SHP77 treated with DMSO at 0.1 percent for 48 hours (cell line): Measurements from ENCODE around the gene DNMT3B.
"Not testable (repeated sequence)": the region's sequence is repeated elsewhere in the genome, so short reads cannot be mapped to it uniquely, and the experiment has no call there.

Experiments
- DNase-seq: peaks from one replicate; lab custom pipeline; 2025; lab: John Stamatoyannopoulos, UW

The DNMT3B gene

GRCh38 chr20:32761831-32762753 lies at the start of gene DNMT3B:
Gene DNMT3B (plus strand): TSS chr20:32762385. CDS start chr20:32780324, 17,939 bp downstream.
- DNase-seq: peak; percentile 33

GRCh38 chr20:32718749-32719348 lies 43.3 kb upstream of the DNMT3B start:
- no peak for DNase-seq

- no peak for DNase-seq
These were observed 34.5 kb upstream of the DNMT3B start for GRCh38 chr20:32727683-32728082.

GRCh38 chr20:32728435-32728834 lies 33.8 kb upstream of the DNMT3B start:
- DNase-seq: not testable (repeated sequence)

DNA sequence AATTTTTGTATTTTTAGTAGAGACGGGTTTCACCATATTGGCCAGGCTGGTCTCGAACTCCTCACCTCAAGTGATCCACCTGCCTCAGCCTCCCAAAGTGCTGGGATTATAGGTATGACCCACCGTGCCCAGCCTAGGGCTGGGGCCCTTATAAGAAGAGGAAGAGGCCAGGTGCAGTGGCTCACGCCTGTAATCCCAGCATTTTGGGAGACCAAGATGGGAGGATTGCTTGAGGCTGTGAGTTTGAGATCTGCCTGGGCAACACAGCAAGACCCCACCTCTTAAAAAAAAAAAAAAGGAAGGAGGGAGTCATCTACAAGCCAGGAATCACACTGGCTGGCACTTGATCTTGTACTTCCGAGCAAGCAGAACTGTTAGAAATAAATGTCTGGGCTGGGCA lies 32.9 kb upstream of the DNMT3B start:
- not testable (repeated sequence) for DNase-seq

DNA sequence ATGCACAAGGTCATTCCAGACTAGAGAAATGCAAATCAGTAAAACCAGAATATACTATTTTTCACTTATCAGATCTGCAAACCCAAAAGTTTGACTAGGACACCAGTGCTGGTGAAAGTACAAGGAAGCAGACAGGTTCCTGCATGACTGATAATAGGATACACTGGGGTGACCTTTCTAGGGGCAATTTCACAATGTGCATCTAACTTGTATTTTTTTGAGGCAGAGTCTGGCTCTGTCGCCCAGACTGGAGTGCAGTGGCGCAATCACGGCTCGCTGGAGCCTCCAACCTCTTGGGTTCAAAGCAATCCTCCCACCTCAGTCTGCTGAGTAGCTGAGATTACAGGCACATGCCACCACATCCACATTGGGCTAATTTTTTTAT lies 30.3 kb upstream of the DNMT3B start:
- no peak for DNase-seq

DNA sequence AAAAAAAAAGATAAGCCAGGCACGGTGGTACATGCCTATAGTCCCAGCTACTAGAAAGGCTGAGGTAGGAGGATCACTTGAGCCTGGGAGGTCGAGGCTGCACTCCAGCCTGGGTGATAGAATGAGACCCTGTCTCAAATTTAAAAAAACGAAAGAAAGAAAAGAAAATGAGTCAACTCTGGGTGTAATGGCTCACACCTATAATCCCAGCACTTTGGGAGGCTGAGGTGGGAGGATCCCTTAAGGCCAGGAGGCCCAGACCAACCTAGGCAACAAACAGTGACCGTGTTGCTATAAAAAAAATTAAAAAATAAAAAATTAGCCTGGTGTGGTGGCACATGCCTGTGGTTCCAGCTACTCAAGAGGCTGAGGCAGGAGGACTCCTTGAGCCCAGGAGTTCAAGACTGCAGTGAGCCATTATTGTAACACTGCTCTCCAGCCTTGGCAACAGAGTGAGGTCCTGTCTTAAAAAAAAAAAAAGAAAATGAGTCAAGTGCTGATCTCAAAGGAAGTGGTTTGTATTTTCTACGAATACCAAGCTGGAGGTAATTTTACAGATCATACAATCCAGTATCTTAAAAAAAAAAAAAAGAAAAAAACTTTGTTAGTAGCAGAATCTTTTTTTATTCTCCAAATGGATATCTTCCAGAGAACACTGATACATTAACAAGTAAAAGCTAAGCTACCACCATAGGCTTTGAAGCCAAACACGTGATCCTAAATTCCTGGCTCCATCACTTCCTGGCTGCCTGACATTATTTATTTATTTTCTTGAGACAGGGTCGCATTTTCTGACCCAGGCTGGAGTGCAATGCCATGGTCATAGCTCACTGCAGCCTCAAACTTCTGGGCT lies 24.6 kb upstream of the DNMT3B start:
- no peak for DNase-seq

- no peak for DNase-seq
These were observed 21.0 kb upstream of the DNMT3B start for GRCh38 chr20:32741151-32741550.

DNA sequence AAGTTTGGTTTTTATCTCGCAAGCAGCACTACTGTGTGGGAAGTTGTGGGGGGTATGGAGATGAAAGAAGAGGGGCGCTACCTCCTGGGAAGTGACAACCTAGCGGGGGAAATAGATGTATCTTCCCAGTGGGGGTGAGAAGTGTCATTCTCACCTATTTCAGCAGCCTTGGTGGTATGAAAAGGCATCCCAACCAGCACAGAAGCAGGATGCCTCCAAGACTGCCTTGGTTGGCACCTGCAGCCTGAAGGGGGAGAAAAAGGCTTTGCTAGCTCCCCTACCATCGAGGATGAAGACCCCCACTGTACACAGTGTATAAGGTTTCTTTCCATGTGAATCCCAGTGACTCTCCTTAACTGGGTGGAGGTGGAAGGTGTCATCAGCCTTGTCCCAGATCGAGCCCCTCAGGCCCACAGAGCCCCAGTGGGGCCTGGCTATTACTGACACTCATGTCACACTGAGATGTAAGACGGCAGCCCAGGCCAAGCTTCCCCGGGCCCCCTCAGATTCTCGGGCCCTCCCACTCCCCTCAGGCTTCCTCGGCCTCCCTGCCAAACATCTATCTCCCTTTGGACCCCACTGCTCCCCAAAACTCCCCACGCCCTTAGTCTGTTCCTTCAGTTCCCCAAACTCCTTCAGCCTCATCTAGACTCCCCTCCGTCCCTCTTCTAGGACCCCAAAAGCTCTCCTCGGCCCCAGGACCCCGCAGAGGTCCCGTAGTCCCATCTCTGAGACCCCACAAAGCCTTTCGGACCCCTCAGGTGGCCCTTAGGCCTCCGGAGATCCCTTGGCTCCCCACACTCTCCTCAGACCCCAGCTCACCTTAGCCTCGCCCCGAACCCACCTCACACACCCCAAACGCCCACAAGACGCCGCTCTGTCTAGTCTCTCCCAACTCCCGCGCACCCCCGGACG lies 19.6 kb upstream of the DNMT3B start:
- DNase-seq: no peak

DNA sequence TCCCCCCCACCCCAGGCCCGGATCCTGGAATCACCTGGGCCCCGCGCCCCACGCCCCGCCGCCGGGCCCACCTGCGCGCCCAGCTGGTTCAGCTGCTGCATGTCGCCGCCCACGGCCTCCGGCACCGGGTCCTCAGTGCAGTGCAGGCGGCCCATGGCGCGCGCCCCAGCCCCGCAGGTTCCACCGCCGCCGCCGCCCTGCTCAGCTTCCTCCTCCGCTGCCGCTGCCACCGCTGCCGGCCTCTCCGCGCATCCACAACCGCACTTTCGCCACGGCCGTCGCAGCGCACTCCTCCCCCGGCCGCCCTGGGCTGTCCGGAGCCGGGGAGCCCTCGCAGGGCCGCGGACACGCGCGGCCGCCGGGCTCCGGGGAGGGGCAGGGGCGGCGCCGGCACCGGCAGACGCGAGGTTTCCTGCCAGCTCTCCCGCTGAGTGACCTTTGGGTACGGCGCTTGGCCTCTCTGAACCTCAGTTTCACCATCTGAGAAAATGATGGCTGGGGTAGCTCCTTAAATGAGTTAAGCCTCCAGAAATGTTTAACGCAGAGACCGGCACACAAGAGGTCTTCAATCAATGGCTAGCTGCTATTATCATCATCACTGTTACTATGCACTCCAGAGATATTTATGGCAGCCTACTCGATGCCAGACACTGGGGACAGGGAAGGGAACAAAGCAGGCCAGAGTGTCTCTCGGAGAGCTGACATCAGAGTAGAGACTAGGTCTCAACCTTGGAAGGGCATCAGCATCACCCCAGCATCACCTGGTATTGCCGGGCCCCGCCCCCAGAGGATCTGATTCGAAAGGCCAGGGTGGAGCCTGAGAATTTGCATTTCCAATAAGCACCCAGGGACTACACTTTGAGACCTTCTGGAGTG lies 18.7 kb upstream of the DNMT3B start, which contains the start of gene COMMD7:
Gene COMMD7, minus strand, starts transcription at position 231 of the 876 bp plus-strand sequence. Its CDS starts 76 bp downstream, at position 155.
- peak; percentile 21 for DNase-seq

- DNase-seq: no peak
These were observed 12.1 kb upstream of the DNMT3B start for GRCh38 chr20:32749914-32750637.

GRCh38 chr20:32751293-32751692 lies 10.9 kb upstream of the DNMT3B start:
- no peak for DNase-seq

DNA sequence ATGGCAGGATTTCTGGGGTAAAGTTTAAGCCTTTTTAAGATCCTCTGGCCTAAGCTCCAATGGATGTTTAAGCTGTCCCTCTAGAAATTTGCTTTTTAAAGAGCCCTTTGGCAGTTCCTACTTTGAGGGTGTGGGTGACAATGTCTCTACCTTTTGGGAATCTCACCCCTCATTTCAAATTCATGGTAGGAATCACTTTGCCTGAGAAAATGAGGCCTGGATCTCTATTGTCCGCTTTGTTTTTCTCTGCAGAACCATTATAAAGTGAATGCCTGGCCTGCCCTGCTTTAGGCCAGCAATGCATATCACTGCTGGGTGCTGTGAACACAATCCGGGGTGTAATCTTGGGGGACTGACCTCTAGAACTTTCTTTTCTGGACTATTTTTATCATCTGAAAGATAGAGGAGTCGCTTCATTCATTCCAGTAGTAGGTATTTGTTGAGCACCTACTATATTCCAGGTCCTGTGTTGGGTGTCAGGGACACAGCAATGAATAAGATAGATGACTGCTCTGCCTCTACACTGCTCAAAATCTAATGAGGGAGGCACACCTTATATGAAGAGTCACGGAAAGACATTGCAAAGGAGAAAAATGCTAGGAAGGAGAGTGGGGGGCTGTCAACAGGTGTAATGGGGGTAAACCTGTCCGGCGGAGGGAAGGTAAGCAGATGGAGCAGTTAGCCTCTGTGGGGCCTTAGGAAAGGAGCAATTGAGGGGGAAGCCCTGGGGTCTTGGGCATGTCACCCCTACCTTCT lies 10.3 kb upstream of the DNMT3B start:
- DNase-seq: no peak

- no peak for DNase-seq
These were observed 9.5 kb upstream of the DNMT3B start for GRCh38 chr20:32752458-32753250.

DNA sequence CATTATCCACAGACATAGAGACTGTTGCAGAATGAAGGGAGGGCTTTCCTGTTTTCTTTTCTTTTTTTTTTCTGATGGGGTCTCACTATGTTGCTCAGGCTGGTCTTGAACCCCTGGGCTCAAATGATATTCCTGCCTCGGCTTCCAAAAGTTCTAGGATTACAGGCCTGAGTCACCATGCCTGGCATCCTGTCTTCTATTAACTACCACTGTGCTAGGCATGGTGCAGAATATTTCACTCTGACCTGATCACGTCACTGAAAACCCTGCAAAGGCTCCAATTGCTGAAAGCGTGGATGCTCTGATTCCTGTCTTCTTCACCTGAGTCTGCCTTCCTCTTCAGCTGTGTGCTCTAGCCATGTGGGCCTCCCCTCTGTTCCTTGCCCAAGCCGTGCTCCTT lies 8.5 kb upstream of the DNMT3B start:
- DNase-seq: no peak

GRCh38 chr20:32756156-32756555 lies 6.0 kb upstream of the DNMT3B start:
- no peak for DNase-seq

DNA sequence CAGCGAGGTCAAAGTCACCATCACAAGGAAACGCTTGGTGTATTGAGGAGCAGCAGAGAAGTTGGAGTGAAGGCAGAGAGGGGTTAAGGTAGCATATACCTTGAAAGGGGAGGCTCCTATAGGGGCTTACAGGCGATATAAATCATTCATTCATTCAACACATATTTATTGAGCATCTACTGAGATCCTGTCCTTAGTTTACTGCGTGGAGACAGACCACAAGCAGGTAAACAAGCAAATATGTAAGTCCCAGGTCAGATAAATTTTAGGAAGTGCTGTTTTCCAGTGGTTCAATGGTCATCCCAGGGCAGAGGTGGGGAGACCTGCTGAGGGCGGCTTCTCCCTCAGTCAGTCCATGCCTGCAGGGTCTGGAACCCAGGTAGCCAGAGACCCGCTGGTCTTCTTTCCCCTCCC lies 761 bp upstream of the DNMT3B start:
- DNase-seq: no peak

DNA sequence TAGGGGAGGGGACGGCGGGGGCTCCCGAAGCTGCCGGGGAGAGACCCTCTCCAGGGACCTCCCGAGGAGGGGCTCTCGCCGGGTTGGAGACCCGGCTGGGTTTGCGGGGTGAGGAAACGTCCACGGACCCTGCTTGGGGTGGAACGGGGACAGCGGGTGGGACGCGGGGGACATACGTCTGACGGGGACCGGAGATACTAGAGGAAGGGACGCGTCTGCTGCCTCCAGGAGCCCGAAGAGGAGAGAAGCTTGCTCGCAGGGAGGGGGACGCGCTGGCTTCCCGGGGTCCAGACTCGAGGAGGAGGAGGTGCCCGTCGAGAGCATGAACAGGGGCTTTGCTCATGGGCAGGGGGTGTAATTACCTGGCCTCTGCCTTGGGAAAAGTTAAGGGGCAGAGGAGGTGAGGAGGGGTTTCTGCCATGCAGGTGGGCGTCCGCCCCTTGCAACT lies 593 bp downstream of the DNMT3B start:
- no peak for DNase-seq
